ENCODE measurements around the gene LBR.

- TF ChIP-seq CTCF (IDR thresholded peaks at IDR 0.05) (no peak), POLR2A (IDR thresholded peaks at IDR 0.05) (no peak), EP300 (IDR thresholded peaks at IDR 0.05) (no peak)
Measured at GRCh38 chr1:225442123-225442505, 14.3 kb upstream of the LBR start.

Measured in ovary (tissue), 3 donors.